SK-N-MC (cell line): ENCODE measurements around the gene PRKCB.

Source experiments
- DNase-seq: peaks from one replicate; pipeline ENCODE4 v3.0.0-alpha.2; 2011; ENCODE audit warnings: low read depth, low spot score
- H3K27ac ChIP-seq: fragments of 200-600 bp; sonication (generic); 2 replicates; pipeline ENCODE4 v1.5.1; 2016; ENCODE audit warnings: mixed run types
- H3K36me3 ChIP-seq: fragments of 200-600 bp; sonication (generic); 2 replicates; pipeline ENCODE4 v1.6.1; 2017; ENCODE audit warnings: antibody characterized with exemption, low read length, mixed read lengths; ENCODE audit not compliant: insufficient read depth
- H3K4me3 ChIP-seq: fragments of 200-600 bp; sonication (generic); 2 replicates; pipeline ENCODE4 v1.5.1; 2016
- H3K9ac ChIP-seq: fragments of 200-600 bp; sonication (generic); 2 replicates; pipeline ENCODE4 v1.8.0; 2017; ENCODE audit warnings: mixed run types, mixed read lengths; ENCODE audit not compliant: insufficient read length
- H3K9me3 ChIP-seq: fragments of 200-600 bp; sonication (generic); 2 replicates; pipeline ENCODE4 v1.6.1; 2017; ENCODE audit warnings: low read depth, mild to moderate bottlenecking, antibody characterized with exemption, low read length, moderate library complexity, mixed read lengths
- EZH2 ChIP-seq: fragments of 200-600 bp; sonication (generic); IDR thresholded peaks from one replicate; pipeline ENCODE4 v1.6.1; 2017; ENCODE audit warnings: antibody characterized with exemption
- FOXP2 ChIP-seq: optimal IDR thresholded peaks from 2 replicates; pipeline ENCODE3; 2011; ENCODE audit warnings: mild to moderate bottlenecking, moderate library complexity; ENCODE audit not compliant: insufficient read depth; ENCODE audit errors: extremely low read length, control extremely low read depth
- POLR2AphosphoS5 ChIP-seq: IDR thresholded peaks from 2 replicates; pipeline ENCODE4 v1.6.1; 2012; ENCODE audit warnings: mild to moderate bottlenecking, low read depth, low read length, borderline replicate concordance

Gene PRKCB

DNA sequence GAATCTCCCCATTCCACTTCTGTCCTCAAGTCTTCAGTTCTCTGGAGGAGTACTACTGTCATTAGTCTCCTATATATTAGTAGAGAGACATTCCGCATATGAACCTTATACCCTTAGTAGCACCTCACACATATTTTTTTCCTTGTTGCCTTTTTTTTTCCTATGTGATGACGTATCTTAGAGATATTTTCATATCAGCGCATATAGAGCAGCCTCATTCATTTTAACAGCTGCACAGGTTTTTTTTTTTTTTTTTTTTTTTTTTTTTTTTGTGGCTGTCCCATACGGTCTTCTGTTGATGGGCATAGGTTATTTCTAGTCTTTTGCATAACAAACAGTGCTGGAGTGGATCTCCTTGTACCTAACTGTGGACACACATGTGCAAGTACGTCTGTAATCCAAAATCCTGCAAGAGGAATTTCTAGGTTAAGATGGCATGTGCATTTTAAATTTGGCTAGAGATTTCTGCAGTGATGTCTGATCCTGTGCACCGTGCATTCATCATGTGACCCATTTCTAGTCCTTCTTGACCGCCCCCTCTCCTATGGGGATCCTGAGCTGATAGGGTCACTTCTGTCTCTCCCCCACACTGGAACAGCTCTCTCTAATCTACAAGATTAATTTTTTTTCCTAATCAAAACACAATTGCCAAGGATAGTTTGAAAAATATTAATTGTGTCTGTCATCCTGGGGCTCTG lies 64.8 kb downstream of the PRKCB start:
- DNase-seq, result no peak
- Histone ChIP-seq H3K9me3 (no peaks in the 10 kb centered on the region), H3K36me3 (peaks cover 4% of the 10 kb centered on the region; the same call in 1 of the 2 replicates), H3K27ac (peak overlapping the region; percentile 100), H3K9ac (peak overlapping the region; percentile 86), H3K4me3 (peak overlapping the region; percentile 71)
- TF ChIP-seq POLR2AphosphoS5, result no peak
- TF ChIP-seq EZH2, result no peak
- no peak for TF ChIP-seq FOXP2

DNA sequence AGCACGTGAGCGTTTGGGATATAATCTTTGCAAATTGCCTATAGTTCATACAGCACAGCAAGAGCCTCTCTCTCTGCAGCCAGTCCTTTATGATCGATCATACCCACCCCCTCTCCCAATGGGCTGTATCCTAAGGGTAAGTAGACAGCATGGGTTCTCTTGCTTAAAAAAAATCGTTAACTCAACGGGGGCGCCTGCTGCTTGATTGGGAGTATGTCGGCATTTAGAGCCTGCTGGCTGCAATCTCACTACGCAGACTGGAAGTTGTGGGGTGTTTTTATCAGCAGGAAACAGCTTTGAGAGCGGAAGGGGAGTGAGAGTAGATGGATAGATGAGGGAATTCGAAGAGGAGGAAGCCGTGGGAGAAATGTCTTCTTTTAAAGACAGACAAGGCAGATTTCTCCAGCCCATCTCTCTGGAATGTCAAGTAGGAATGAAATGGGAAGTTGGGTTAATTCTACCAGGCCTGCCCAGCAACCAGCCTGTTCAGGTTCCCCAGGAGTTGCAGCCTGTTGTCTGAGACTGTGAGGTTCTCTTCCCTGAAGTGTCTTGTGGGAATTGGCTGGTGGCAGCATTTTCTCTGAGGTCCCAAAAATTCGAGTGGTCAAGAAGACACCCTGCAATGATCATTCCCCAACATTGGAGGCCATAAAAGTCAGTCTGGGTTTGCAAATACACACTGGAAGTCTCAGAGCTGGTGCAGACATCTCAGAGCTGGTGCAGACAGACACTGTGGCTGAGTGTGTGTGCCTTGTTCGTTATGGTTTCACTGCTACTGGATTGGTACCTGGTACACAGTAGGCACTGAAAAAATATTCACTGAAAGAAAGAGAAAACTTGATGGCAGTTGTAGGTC lies 65.6 kb downstream of the PRKCB start:
- no peak for TF ChIP-seq EZH2
- TF ChIP-seq POLR2AphosphoS5, result peak; percentile 75; the same call in 1 of the 2 replicates
- Histone ChIP-seq H3K9ac (peak overlapping the region; percentile 86), H3K4me3 (peak overlapping the region; percentile 71), H3K27ac (peak overlapping the region; percentile 100), H3K36me3 (peaks cover 4% of the 10 kb centered on the region; the same call in 1 of the 2 replicates), H3K9me3 (no peaks in the 10 kb centered on the region)
- DNase-seq, result peak; percentile 98

DNA sequence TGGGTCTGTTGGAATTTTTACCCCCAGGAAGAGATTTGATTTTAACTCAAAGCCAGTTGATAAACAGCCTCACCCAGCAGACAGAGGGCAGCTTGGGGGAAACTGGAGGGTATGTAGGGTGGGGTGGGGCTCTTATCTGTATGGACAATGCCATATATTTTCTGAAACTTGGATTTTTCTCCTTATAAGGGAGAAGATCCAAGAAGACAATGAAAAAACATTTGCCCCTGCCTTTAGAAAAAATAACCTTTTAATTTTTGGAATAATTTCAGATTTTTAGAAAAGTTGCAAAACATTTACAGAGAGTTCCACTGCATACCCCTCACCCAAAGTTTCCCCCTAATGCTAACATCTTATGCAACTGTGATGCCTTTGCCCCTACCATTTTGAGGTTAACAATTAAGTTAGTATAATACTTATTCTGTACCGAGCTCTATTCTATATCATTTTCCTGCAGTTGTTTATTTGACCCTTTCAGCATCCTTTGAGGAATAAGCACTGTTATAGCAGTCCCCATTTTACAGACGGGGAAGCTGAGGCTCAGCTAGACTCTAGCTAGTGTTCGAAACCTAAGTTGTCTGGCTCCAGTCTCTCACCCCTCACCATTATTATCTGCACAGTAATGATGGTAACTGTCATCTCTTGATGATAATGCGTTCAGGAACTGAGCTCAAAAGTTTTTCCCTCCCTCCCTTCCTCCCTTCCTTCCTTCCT lies 66.4 kb downstream of the PRKCB start:
- Histone ChIP-seq H3K9me3 (no peaks in the 10 kb centered on the region), H3K9ac (peak overlapping the region; percentile 86), H3K4me3 (peak overlapping the region; percentile 71), H3K27ac (peak overlapping the region; percentile 100), H3K36me3 (peaks cover 3% of the 10 kb centered on the region; the same call in 1 of the 2 replicates)
- peak; percentile 94 for DNase-seq
- no peak for TF ChIP-seq EZH2
- no peak for TF ChIP-seq FOXP2
- TF ChIP-seq POLR2AphosphoS5, result peak; percentile 69

DNA sequence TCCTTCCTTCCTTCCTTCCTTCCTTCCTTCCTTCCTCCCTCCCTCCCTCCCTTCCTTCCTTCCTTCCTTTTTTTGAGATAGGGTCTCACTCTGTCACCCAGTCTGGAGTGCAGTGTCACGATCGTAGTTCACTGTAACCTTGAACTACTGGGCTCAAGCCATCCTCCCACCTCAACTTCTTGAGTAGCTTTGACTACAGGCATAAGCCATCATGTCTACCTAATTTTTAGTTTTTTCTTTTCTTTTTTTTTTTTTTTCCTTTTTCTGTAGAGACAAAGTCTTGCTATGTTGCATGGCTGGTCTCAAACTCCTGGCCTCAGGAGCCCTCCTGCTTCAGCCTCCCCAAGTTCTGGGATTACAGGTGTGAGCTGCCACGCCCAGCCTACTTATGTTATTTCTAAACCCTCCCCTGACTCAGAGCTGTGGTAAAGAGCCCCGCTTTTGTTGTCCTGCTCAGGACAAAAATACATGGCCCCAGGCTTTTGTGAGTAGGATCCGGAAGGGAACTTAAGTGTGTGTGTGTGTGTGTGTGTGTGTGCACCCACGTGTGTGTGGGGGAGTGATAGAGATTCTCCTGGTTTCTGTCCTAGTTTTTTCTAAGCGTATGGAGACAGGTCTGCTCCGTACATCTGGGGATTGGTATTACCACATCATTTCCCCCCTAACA lies 67.1 kb downstream of the PRKCB start:
- peak overlapping the region; percentile 67 for H3K4me3 ChIP-seq
- peak overlapping the region; percentile 86 for H3K9ac ChIP-seq
- no peak for TF ChIP-seq EZH2
- 0 out of 2 replicates have a peak, but pooled peaks have one; percentile 22 for TF ChIP-seq POLR2AphosphoS5
- H3K27ac ChIP-seq, result peak overlapping the region; percentile 100
- no peaks in the 10 kb centered on the region for H3K9me3 ChIP-seq
- peak; percentile 95 for DNase-seq
- no peaks in the 10 kb centered on the region; the same call in 1 of the 2 replicates for H3K36me3 ChIP-seq

DNA sequence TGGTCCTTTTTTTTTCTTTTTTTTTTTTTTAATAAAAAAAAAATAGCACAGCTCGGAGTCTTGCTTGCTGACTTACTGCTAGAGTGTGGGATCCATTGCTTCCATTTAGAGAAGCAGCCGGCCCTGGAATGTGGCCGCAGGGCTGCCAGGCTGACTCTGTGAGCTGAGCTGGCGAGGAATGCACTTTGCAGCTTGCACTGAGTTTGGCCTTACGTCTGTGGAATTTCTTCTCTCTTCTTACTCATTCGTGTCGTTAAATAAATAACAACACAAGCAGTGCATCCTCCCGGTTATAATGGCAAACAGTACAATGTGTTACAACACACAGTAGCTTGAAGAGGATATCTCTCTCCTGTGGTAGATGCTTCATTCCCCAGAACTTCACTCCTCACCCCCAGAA lies 69.2 kb downstream of the PRKCB start:
- peak overlapping the region; percentile 73 for H3K9ac ChIP-seq
- H3K27ac ChIP-seq, result peak overlapping the region; percentile 100
- peak overlapping the region; percentile 35 for H3K4me3 ChIP-seq
- no peaks in the 10 kb centered on the region; the same call in 1 of the 2 replicates for H3K36me3 ChIP-seq
- DNase-seq, result no peak
- H3K9me3 ChIP-seq, result no peaks in the 10 kb centered on the region
- TF ChIP-seq EZH2 (no peak), POLR2AphosphoS5 (no peak), FOXP2 (no peak)

DNA sequence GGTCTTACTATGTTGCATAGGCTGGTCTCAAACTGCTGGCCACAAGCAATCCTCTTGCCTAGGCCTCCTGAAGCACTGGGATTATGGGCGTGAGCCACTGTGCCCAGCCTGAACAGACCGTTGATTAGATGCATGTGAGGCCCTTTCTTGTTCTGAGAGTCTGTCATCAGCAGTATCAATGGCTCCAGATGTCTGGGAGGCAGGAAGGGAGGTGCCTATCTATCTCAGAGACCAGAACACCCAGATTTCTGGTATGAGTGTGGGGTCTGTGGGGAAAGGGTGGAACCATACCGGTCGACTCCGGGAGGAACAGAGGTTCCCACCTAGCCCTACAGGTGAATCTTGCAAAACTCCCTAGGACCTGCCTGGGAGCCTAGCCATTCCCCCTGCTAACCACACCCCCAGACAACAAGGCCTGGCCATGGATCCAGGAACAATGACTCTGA lies 71.7 kb downstream of the PRKCB start:
- DNase-seq, result no peak
- H3K36me3 ChIP-seq, result no peaks in the 10 kb centered on the region; the same call in 1 of the 2 replicates
- peak overlapping the region; percentile 9; the same call in 1 of the 2 replicates for H3K4me3 ChIP-seq
- no peaks in the 10 kb centered on the region for H3K9me3 ChIP-seq
- TF ChIP-seq FOXP2 (no peak), EZH2 (no peak), POLR2AphosphoS5 (no peak)
- peak overlapping the region; percentile 100 for H3K27ac ChIP-seq
- H3K9ac ChIP-seq, result peak overlapping the region; percentile 73

DNA sequence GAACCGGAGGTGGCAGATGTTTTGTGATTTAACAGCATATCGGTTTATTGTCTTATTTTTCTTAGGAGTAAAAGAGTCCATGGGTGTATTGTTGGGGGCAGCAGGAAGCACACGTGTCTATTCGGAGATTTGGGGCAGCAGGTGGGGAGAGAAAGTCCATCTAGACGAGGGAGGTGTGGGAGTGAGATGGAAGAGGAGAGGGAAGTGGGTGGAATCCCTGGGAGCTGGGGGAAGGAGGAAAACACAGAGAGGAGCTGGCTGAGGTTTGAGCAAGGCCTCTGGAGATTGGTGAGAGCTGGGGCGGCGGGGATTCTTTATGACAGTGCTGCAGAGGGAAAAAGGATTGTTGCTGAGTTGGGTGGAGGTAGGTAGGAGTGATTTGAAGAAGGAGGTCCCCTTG lies 72.1 kb downstream of the PRKCB start:
- Histone ChIP-seq H3K36me3 (no peaks in the 10 kb centered on the region; the same call in 1 of the 2 replicates), H3K9ac (peak overlapping the region; percentile 63), H3K4me3 (0 out of 2 replicates have a peak overlapping the region, but pooled peaks have one; percentile 5), H3K9me3 (no peaks in the 10 kb centered on the region), H3K27ac (peak overlapping the region; percentile 100)
- DNase-seq, result no peak
- no peak for TF ChIP-seq FOXP2
- TF ChIP-seq POLR2AphosphoS5, result no peak
- TF ChIP-seq EZH2, result no peak

DNA sequence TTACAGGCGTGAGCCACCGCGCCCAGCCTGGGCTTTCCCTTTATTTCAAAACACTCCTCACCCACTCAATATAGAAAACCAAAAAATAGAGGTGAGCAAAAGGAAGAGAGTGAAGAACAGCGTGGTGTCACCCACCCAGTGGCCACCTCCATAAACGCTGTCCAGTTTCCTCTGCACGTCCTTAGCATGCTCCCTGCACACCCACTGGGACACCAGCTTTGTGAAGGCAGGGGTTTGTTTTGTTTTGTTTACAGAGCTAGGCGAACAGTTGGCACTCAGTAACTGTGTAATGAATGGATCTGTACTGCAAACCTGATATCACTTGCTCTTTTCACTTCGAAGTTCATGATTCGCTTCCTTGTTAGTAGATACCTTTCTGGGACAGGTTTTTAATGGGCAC lies 73.0 kb downstream of the PRKCB start:
- Histone ChIP-seq H3K9ac (peak overlapping the region; percentile 13), H3K9me3 (no peaks in the 10 kb centered on the region), H3K36me3 (no peaks in the 10 kb centered on the region; the same call in 1 of the 2 replicates), H3K27ac (peak overlapping the region; percentile 100), H3K4me3 (no peak overlapping the region)
- no peak for DNase-seq
- TF ChIP-seq POLR2AphosphoS5, result no peak
- TF ChIP-seq EZH2, result no peak
- no peak for TF ChIP-seq FOXP2
